ENCODE data around the gene B4GAT1.
"Not testable (repeated sequence)": the region's sequence is repeated elsewhere in the genome, so short reads cannot be mapped to it uniquely, and the experiment has no call there.

The B4GAT1 gene

GRCh38 chr11:66363187-66363601, 15.8 kb upstream of the B4GAT1 start:
- DNase-seq (ENCODE audit: low read depth in 3 of 3) = no peak

GRCh38 chr11:66362481-66363147, 15.2 kb upstream of the B4GAT1 start:
- no peak for DNase-seq (ENCODE audit: low read depth in 3 of 3)

GRCh38 chr11:66361502-66361941, 14.1 kb upstream of the B4GAT1 start:
- no peak for DNase-seq (ENCODE audit: low read depth in 3 of 3)

- DNase-seq (ENCODE audit: low read depth in 3 of 3) = no peak
Observed at GRCh38 chr11:66360406-66361073, 13.1 kb upstream of the B4GAT1 start.

GRCh38 chr11:66359662-66360087, 12.2 kb upstream of the B4GAT1 start:
- DNase-seq (ENCODE audit: low read depth in 3 of 3) = no peak

- not testable (repeated sequence) for DNase-seq (ENCODE audit: low read depth in 3 of 3)
Observed at GRCh38 chr11:66350560-66351235, 3.3 kb upstream of the B4GAT1 start.

- DNase-seq (ENCODE audit: low read depth in 3 of 3) = no peak
Observed at GRCh38 chr11:66349084-66349386, 1.6 kb upstream of the B4GAT1 start.

GRCh38 chr11:66346476-66347424, 679 bp downstream of the B4GAT1 start:
- no peak for DNase-seq (ENCODE audit: low read depth in 3 of 3)

GRCh38 chr11:66345316-66345649, 2.1 kb downstream of the B4GAT1 start:
- DNase-seq (ENCODE audit: low read depth in 3 of 3) = no peak

- DNase-seq (ENCODE audit: low read depth in 3 of 3) = peak; percentile 83 to 92 (median 87)
Observed at GRCh38 chr11:66344550-66345315, 2.7 kb downstream of the B4GAT1 start, which contains the start of gene BRMS1. BRMS1 (minus strand) TSS chr11:66345104; CDS start chr11:66342234, 2,870 bp downstream.

- no peak for DNase-seq (ENCODE audit: low read depth in 3 of 3)
Observed at GRCh38 chr11:66343176-66343575, 4.3 kb downstream of the B4GAT1 start.

GRCh38 chr11:66341502-66342126, 5.8 kb downstream of the B4GAT1 start:
- no peak for DNase-seq (ENCODE audit: low read depth in 3 of 3)

- DNase-seq (ENCODE audit: low read depth in 3 of 3) = no peak
Observed at GRCh38 chr11:66340596-66341501, 6.6 kb downstream of the B4GAT1 start.

- DNase-seq (ENCODE audit: low read depth in 3 of 3) = no peak
Observed at GRCh38 chr11:66339686-66340483, 7.5 kb downstream of the B4GAT1 start.

GRCh38 chr11:66339162-66339675, 8.2 kb downstream of the B4GAT1 start:
- DNase-seq (ENCODE audit: low read depth in 3 of 3) = no peak

GRCh38 chr11:66338276-66339161, 8.9 kb downstream of the B4GAT1 start:
- no peak for DNase-seq (ENCODE audit: low read depth in 3 of 3)

- no peak for DNase-seq (ENCODE audit: low read depth in 3 of 3)
Observed at GRCh38 chr11:66337103-66337899, 10.1 kb downstream of the B4GAT1 start.
